Right atrium auricular region (tissue), 2 donors: ENCODE data around the gene TMEM92. TPM values are rescaled to one million over a fixed set of nuclear protein-coding genes. Genes with fewer than 3 reads are reported as not detected.

ENCODE experiments used
- DNase-seq: peaks from one replicate; pipeline ENCODE4 v3.0.0-alpha.2; 2019; ENCODE audit warnings: low spot score
- H3K27ac ChIP-seq, 2 donors: fragments of 200-600 bp; sonication (generic); 1 replicate in 1 of 2; 2 replicates in 1 of 2; pipeline ENCODE4 v1.5.1; 2016 to 2019
- H3K27me3 ChIP-seq, 2 donors: fragments of 200-600 bp; sonication (generic); one replicate each; pipeline versions ENCODE4 v1.5.1 to v1.6.0; 2017 to 2019
- H3K36me3 ChIP-seq: fragments of 200-600 bp; sonication (generic); one replicate; pipeline ENCODE4 v1.5.1; 2016
- H3K4me1 ChIP-seq, 2 donors: fragments of 200-600 bp; sonication (generic); one replicate each; pipeline versions ENCODE4 v1.5.1 to v1.6.0; 2017 to 2019
- H3K4me3 ChIP-seq, 2 donors: fragments of 200-600 bp; sonication (generic); 1 replicate in 1 of 2; 2 replicates in 1 of 2; pipeline ENCODE4 v1.5.1; 2017 to 2019; ENCODE audit warnings: mild to moderate bottlenecking in 1 of 2, moderate library complexity in 1 of 2
- H3K9me3 ChIP-seq, 2 donors: fragments of 200-600 bp; sonication (generic); one replicate each; pipeline ENCODE4 v1.5.1; 2019
- total RNA-seq, 2 donors: library from RNA; depleted of rRNA; stranded (reverse); fragments of >200 nt; gene quantifications; one replicate each; pipeline ENCODE4 v1.1.0, GENCODE V29; 2016
- TF ChIP-seq, protein P1 (sequence below), 2 donors: fragments of 200-600 bp; sonication (generic); IDR thresholded peaks; one replicate each; pipeline ENCODE4 v1.5.1; 2019; ENCODE audit warnings: antibody characterized with exemption in 2 of 2

TMEM92 gene
- total RNA-seq: not detected

GRCh38 chr17:50274142-50274896 lies at the start of gene TMEM92:
Gene TMEM92 (plus strand): TSS chr17:50274466. CDS start chr17:50274502, 36 bp downstream.
- Histone ChIP-seq H3K9me3 (no peaks in the 10 kb centered on the region), H3K27ac (no peak within 1 kb of the TSS), H3K4me3 (peak within 1 kb of the TSS; percentile 29 to 59), H3K27me3 (no peaks in the 10 kb centered on the region), H3K4me1 (peaks cover 0 to 21% of the 10 kb centered on the region in 2 donors), H3K36me3 (no peaks in the 10 kb centered on the region)
- no peak for DNase-seq
- TF ChIP-seq, protein P1, sequence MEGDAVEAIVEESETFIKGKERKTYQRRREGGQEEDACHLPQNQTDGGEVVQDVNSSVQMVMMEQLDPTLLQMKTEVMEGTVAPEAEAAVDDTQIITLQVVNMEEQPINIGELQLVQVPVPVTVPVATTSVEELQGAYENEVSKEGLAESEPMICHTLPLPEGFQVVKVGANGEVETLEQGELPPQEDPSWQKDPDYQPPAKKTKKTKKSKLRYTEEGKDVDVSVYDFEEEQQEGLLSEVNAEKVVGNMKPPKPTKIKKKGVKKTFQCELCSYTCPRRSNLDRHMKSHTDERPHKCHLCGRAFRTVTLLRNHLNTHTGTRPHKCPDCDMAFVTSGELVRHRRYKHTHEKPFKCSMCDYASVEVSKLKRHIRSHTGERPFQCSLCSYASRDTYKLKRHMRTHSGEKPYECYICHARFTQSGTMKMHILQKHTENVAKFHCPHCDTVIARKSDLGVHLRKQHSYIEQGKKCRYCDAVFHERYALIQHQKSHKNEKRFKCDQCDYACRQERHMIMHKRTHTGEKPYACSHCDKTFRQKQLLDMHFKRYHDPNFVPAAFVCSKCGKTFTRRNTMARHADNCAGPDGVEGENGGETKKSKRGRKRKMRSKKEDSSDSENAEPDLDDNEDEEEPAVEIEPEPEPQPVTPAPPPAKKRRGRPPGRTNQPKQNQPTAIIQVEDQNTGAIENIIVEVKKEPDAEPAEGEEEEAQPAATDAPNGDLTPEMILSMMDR (IDR thresholded peaks at IDR 0.05): no peak

- H3K36me3 ChIP-seq: no peaks in the 10 kb centered on the region
- H3K4me3 ChIP-seq: no peak overlapping the region
- no peak for DNase-seq
- H3K9me3 ChIP-seq: peaks cover 0 to 5% of the 10 kb centered on the region in 2 donors
- TF ChIP-seq, protein P1 (IDR thresholded peaks at IDR 0.05): no peak
- H3K27ac ChIP-seq: no peak overlapping the region
- peaks cover 0 to 14% of the 10 kb centered on the region in 2 donors for H3K4me1 ChIP-seq
- H3K27me3 ChIP-seq: no peaks in the 10 kb centered on the region
Measured at GRCh38 chr17:50225701-50226240, 48.5 kb upstream of the TMEM92 start.

DNA sequence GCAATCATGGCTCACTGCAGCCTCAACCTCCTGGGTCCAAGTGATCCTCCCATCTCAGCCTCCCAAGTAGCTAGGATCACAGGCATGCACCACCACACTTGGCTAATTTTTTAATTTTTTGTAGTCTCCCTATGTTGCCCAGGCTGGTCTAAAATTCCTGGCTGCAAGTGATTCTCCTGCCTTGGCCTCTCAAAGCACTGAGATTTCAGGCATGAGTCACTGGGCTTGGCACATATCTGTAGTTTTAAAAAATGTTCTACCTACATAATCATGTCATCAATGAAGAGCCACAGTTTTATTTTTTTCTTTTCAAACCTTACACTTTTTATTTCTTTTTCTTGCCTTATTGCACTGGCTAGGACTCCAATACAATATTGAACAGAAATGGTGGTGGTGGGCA lies 39.7 kb upstream of the TMEM92 start:
- Histone ChIP-seq H3K4me1 (no peaks in the 10 kb centered on the region), H3K36me3 (no peaks in the 10 kb centered on the region), H3K27ac (no peak overlapping the region), H3K27me3 (no peaks in the 10 kb centered on the region), H3K4me3 (no peak overlapping the region), H3K9me3 (no peaks in the 10 kb centered on the region)
- DNase-seq: no peak
- TF ChIP-seq, protein P1 (IDR thresholded peaks at IDR 0.05): no peak

DNA sequence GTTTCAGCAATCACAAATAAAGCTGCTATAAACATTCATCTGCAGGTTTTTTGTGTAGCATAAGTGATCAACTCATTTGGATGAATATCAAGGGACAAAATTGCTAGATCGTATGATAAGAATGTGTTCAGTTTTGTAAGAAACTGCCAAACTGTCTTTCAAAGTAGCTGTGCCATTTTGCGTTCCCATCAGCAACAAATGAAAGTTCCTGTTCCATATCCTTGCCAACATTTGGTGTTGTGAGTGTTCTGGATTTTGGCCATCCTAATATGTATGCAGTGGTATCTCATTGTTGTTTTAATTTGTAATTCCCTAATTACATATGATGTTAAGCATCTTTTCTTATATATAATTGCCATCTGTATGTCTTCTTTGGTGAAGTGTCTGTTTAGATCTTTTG lies 36.4 kb upstream of the TMEM92 start:
- DNase-seq: no peak
- Histone ChIP-seq H3K27me3 (no peaks in the 10 kb centered on the region), H3K4me1 (peaks cover 0 to 6% of the 10 kb centered on the region in 2 donors), H3K4me3 (no peak overlapping the region), H3K27ac (no peak overlapping the region), H3K36me3 (no peaks in the 10 kb centered on the region), H3K9me3 (no peaks in the 10 kb centered on the region)
- TF ChIP-seq, protein P1 (IDR thresholded peaks at IDR 0.05): no peak

DNA sequence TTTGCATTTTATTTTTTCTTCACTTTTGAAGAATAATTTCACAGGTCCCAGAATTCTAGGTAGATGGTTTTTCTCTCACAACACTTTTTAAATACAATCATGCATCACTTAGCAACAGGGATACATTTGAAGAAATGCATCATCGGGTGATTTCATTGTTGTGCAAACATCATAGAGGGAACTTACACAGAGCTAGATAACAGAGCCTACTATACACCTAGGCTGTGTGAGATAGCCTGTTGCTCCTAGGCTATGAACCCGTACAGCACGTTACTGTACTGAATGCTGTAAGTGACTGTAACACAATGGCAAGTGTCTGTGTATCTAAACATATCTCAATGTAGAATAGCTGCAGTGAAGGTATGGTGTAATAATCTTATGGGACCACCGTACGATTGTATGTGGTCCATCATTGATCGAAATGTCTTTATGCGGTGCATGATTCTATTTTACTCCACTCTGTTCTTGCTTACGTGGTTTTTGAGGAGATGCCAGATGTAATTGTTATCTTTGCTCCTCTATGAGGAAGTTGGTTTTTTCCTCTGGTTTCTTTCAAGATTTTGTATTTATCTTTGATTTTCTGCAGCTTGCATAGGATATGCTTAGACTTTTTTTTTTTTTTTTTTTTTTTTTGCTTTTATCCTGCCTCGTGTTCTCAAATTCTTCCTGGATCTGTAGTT lies 35.5 kb upstream of the TMEM92 start:
- Histone ChIP-seq H3K4me1 (peaks cover 0 to 6% of the 10 kb centered on the region in 2 donors), H3K27ac (no peak overlapping the region), H3K4me3 (no peak overlapping the region), H3K36me3 (no peaks in the 10 kb centered on the region), H3K27me3 (no peaks in the 10 kb centered on the region), H3K9me3 (no peaks in the 10 kb centered on the region)
- DNase-seq: no peak
- TF ChIP-seq, protein P1 (IDR thresholded peaks at IDR 0.05): no peak
